ENCODE data around the gene SRL.

SRL gene

DNA sequence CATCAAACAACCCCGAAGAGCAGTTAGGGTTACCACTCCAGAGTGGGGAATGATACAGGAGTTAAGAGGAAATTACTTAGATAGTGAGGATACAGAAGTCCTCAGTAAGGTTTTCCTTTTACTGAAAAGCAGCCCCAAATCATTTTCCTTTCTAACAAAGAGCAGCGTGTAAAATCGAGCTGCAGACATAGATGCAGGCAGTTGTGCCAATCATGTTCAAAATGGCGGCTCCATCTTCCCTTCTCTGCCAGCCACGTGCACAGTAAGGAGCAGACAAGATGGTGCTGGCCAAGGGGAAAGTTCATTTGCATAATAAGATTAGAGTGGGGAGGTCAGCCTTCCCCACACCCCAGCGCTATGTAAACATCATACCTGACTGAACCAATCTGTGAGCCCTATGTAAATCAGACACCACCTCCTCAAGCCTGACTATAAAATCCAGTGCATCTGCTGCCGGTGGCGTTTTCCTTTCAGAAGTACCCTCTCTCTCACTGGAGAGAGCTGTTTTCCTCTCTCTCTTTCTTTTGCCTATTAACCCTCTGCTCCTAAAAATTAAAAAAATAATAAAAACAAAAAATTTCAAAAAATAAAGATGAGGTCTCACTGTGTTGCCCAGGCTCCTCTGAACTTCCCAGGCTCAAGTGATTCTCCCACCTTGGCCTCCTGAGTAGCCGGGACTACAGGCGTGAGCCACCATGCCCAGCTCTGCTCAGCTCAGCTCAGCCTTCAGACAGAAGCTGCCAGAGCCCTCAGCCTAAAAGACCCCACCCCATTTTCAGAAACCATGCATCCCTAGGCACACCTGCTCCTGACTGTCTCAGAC is 2.6 kb upstream of the SRL start:
- Histone ChIP-seq H3K27me3 (ENCODE audit: insufficient read depth, poor library complexity, severe bottlenecking) (no peaks in the 10 kb centered on the region), H3K4me3 (replicated peaks; ENCODE audit: insufficient read depth, low read length) (no peak overlapping the region), H3K27ac (replicated peaks) (no peak overlapping the region)
- DNase-seq (ENCODE audit: low read depth in 1 of 2, low spot score in 1 of 2): no peak
- TF ChIP-seq SPI1 (IDR thresholded peaks at IDR 0.05; ENCODE audit: borderline replicate concordance, low read depth): no peak
- TF ChIP-seq, protein P1, sequence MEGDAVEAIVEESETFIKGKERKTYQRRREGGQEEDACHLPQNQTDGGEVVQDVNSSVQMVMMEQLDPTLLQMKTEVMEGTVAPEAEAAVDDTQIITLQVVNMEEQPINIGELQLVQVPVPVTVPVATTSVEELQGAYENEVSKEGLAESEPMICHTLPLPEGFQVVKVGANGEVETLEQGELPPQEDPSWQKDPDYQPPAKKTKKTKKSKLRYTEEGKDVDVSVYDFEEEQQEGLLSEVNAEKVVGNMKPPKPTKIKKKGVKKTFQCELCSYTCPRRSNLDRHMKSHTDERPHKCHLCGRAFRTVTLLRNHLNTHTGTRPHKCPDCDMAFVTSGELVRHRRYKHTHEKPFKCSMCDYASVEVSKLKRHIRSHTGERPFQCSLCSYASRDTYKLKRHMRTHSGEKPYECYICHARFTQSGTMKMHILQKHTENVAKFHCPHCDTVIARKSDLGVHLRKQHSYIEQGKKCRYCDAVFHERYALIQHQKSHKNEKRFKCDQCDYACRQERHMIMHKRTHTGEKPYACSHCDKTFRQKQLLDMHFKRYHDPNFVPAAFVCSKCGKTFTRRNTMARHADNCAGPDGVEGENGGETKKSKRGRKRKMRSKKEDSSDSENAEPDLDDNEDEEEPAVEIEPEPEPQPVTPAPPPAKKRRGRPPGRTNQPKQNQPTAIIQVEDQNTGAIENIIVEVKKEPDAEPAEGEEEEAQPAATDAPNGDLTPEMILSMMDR (IDR thresholded peaks at IDR 0.05; ENCODE audit: insufficient read depth, low read length): no peak
- no peak for TF ChIP-seq GABPA (IDR thresholded peaks at IDR 0.05; ENCODE audit: low read depth)
- no peak for TF ChIP-seq POLR2AphosphoS5 (IDR thresholded peaks at IDR 0.05; ENCODE audit: low read depth)
- TF ChIP-seq, protein P2, sequence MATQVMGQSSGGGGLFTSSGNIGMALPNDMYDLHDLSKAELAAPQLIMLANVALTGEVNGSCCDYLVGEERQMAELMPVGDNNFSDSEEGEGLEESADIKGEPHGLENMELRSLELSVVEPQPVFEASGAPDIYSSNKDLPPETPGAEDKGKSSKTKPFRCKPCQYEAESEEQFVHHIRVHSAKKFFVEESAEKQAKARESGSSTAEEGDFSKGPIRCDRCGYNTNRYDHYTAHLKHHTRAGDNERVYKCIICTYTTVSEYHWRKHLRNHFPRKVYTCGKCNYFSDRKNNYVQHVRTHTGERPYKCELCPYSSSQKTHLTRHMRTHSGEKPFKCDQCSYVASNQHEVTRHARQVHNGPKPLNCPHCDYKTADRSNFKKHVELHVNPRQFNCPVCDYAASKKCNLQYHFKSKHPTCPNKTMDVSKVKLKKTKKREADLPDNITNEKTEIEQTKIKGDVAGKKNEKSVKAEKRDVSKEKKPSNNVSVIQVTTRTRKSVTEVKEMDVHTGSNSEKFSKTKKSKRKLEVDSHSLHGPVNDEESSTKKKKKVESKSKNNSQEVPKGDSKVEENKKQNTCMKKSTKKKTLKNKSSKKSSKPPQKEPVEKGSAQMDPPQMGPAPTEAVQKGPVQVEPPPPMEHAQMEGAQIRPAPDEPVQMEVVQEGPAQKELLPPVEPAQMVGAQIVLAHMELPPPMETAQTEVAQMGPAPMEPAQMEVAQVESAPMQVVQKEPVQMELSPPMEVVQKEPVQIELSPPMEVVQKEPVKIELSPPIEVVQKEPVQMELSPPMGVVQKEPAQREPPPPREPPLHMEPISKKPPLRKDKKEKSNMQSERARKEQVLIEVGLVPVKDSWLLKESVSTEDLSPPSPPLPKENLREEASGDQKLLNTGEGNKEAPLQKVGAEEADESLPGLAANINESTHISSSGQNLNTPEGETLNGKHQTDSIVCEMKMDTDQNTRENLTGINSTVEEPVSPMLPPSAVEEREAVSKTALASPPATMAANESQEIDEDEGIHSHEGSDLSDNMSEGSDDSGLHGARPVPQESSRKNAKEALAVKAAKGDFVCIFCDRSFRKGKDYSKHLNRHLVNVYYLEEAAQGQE (IDR thresholded peaks at IDR 0.05; ENCODE audit: insufficient replicate concordance, low read depth): no peak

DNA sequence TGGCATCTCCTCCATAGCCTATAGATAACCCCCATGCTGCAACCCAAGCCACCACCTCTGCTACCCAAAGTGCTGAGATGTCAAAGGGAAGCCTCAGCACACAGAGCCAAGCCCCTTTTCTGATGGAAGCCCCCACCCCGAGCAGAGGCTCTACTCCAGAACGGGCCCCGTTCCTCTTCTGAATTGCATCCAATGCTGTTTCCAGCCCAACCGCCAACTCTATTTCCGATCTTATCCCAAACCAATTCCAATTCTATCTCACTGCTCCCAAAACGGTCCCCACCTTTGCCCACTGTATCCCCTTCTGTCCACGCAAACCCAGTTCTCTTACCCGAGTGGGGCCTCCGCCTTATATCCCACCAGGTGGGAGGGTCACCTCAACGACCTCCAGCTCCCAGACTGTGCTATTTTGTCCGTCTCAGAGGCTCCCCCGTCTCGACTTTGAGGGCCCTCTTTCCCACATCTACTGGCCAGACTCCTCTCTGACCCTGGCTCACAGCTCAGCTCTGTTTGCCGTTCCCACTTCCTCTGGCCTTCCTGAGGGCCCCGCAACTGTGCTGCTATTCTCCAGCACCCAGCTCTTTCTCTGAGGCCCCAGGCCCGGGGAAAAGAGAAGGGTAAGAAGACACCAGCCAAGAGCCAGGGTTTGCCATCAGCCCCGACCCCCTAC is 487 bp downstream of the SRL start:
- DNase-seq (ENCODE audit: low read depth in 1 of 2, low spot score in 1 of 2): no peak
- no peak overlapping the region for H3K27ac ChIP-seq (replicated peaks)
- TF ChIP-seq, protein P2 (IDR thresholded peaks at IDR 0.05; ENCODE audit: insufficient replicate concordance, low read depth): no peak
- TF ChIP-seq, protein P1 (IDR thresholded peaks at IDR 0.05; ENCODE audit: insufficient read depth, low read length): no peak
- no peak overlapping the region for H3K4me3 ChIP-seq (replicated peaks; ENCODE audit: insufficient read depth, low read length)
- H3K27me3 ChIP-seq (ENCODE audit: insufficient read depth, poor library complexity, severe bottlenecking): no peaks in the 10 kb centered on the region

DNA sequence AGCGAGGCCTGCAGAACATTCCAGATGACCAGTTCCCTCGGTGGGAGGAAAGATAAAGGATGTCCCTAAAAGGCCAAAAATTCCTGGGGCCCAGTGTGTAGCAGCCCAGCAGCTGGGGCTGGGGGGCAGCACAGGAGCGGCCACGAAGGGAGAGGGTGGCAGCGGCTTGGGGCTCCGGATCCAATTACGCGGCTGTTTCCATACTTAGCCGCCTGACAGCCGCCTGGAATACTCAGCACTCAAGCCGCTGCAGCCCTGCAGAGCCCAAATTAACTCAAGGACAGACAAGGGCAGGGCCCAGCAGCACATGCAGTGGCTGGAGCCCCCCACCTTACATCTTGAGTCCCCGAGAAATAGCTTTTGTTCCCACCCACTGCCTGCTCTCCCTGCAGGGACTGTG is 1.3 kb downstream of the SRL start:
- DNase-seq (ENCODE audit: low read depth in 1 of 2, low spot score in 1 of 2): no peak
- TF ChIP-seq, protein P2 (IDR thresholded peaks at IDR 0.05; ENCODE audit: insufficient replicate concordance, low read depth): no peak
- no peak for TF ChIP-seq GABPA (IDR thresholded peaks at IDR 0.05; ENCODE audit: low read depth)
- TF ChIP-seq POLR2AphosphoS5 (IDR thresholded peaks at IDR 0.05; ENCODE audit: low read depth): no peak
- TF ChIP-seq SPI1 (IDR thresholded peaks at IDR 0.05; ENCODE audit: borderline replicate concordance, low read depth): no peak
- TF ChIP-seq, protein P1 (IDR thresholded peaks at IDR 0.05; ENCODE audit: insufficient read depth, low read length): no peak
- H3K27me3 ChIP-seq (ENCODE audit: insufficient read depth, poor library complexity, severe bottlenecking): no peaks in the 10 kb centered on the region

More for the DNA sequence above, 1.3 kb downstream of the SRL start:
- Histone ChIP-seq H3K27ac (replicated peaks) (no peak overlapping the region), H3K4me3 (replicated peaks; ENCODE audit: insufficient read depth, low read length) (no peak overlapping the region)
